NCI-H524 treated with DMSO at 0.1 percent for 48 hours (cell line): ENCODE data around the gene FBXL15.

Experiments
- DNase-seq: peaks from one replicate; lab custom pipeline; 2025; lab: John Stamatoyannopoulos, UW

FBXL15 gene

DNA sequence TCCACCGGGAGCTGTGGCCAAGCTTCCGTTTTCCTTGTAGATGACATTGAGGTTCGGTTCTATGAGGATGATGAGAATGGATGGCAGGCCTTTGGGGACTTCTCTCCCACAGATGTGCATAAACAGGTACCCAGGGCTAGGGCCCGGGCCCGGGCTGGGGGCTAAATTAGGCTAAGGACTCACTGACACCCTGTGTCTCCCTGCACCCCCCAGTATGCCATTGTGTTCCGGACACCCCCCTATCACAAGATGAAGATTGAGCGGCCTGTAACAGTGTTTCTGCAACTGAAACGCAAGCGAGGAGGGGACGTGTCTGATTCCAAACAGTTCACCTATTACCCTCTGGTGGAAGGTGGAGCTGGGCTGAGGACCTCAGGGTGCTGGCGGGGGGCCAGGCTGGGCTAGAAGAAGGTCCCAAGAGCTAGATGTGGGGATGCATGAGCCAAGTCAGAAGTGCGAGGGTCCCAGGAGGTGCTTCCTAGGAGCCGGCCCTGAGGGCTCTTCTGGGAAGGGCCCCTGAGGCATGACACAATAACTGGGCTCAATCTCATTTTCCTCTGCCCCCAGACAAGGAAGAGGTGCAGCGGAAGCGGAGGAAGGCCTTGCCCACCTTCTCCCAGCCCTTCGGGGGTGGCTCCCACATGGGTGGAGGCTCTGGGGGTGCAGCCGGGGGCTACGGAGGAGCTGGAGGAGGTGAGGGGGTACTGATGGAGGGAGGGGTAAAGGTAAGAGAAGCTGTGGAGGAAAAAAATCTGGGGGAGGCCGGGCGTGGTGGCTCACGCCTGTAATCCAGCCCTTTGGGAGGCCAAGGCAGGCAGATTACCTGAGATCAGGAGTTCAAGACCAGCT lies 22.2 kb upstream of the FBXL15 start:
- DNase-seq: no peak

DNA sequence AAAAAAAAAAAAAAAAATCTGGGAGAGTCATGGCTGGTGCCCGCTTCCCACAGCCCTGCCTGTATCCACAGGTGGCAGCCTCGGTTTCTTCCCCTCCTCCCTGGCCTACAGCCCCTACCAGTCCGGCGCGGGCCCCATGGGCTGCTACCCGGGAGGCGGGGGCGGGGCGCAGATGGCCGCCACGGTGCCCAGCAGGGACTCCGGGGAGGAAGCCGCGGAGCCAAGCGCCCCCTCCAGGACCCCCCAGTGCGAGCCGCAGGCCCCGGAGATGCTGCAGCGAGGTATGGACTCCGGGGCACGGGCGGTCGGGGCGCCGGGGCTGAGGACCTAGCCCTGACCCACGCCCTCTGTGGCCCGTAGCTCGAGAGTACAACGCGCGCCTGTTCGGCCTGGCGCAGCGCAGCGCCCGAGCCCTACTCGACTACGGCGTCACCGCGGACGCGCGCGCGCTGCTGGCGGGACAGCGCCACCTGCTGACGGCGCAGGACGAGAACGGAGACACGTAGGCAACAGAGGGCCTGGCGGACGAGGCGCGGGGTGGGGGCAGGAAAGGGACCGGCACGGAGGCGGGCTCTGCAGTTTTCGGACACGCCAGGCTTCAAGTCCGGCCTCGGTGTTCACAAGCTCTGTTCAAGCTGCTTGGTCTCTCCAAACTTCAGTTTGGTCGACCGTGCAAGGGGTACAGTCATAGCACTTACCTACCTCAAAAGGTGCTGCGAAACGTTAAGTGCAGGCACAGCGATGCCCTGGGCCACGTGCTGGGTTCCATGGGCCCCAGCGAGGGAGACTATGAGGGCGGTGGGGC lies 21.2 kb upstream of the FBXL15 start:
- no peak for DNase-seq

GRCh38 chr10:102400076-102400475 lies 20.6 kb upstream of the FBXL15 start:
- no peak for DNase-seq

- DNase-seq: no peak
Observed at GRCh38 chr10:102400598-102401341, 19.9 kb upstream of the FBXL15 start.

DNA sequence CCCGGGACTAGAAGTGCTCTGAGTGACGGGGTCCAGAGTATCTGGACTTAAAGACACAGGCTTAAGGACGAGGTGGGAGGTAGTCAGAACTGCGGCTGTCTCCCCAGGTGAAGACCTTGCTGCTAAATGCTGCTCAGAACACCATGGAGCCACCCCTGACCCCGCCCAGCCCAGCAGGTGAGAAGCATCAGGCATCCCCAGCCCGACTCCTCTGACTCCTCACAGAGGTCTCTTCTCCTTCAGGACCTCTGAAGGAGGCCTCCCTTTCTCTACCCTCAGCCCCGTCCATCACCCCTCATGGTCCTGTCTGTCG lies 19.3 kb upstream of the FBXL15 start:
- DNase-seq: no peak

DNA sequence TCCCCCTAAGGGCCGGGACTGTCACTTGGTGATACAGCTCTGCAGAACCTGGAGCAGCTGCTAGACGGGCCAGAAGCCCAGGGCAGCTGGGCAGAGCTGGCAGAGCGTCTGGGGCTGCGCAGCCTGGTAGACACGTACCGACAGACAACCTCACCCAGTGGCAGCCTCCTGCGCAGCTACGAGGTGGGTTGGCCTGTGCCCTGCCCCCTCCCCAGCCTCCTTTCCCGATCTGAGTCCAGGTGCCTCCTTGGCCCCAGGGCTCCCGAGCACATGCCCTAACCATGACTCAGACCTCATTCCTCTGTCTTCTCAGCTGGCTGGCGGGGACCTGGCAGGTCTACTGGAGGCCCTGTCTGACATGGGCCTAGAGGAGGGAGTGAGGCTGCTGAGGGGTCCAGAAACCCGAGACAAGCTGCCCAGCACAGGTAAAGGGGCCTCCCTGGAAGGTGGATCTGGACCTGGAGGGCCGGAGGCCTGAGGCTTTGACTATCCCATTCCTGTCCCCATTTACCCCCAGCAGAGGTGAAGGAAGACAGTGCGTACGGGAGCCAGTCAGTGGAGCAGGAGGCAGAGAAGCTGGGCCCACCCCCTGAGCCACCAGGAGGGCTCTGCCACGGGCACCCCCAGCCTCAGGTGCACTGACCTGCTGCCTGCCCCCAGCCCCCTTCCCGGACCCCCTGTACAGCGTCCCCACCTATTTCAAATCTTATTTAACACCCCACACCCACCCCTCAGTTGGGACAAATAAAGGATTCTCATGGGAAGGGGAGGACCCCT lies 18.7 kb upstream of the FBXL15 start:
- no peak for DNase-seq

DNA sequence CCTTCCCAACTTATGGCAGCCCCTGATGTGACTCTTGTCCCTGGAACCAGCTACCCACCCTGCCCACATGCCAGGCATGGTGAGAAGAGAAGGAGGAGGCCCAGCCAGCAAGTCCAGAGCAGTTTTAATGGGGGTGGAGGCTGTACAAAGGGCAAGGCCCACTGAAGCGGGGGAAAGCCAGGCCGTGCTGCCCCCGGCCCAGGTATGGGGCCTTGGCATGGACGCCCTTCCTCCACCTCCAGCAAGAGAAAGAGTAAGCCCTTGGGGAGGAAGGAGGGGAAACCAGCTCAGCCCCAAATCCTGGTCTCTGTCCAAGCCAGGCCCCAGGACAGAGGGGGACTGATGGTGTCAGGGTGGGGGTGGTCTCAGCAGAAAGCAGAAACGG lies 18.1 kb upstream of the FBXL15 start:
- no peak for DNase-seq

DNA sequence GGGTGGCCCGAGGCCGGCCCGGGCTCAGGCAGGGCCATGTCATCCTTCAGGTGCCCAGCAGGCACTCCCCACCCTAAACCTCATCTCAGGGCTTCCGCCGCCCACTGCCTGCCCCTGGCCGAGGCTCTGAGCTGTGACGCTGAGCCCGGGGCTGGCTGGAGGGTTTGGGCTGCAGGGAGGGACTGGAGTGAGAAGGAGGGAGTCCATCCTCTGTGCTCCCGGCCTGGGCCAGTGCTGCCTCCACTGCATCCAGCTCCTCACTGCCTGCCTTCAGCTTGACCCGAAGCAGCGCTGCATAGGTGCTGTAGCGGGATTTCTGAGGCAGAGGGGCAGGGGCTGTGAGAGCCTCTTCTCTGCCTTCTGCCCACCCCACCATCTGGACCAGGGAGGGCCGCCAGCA lies 17.5 kb upstream of the FBXL15 start:
- no peak for DNase-seq

DNA sequence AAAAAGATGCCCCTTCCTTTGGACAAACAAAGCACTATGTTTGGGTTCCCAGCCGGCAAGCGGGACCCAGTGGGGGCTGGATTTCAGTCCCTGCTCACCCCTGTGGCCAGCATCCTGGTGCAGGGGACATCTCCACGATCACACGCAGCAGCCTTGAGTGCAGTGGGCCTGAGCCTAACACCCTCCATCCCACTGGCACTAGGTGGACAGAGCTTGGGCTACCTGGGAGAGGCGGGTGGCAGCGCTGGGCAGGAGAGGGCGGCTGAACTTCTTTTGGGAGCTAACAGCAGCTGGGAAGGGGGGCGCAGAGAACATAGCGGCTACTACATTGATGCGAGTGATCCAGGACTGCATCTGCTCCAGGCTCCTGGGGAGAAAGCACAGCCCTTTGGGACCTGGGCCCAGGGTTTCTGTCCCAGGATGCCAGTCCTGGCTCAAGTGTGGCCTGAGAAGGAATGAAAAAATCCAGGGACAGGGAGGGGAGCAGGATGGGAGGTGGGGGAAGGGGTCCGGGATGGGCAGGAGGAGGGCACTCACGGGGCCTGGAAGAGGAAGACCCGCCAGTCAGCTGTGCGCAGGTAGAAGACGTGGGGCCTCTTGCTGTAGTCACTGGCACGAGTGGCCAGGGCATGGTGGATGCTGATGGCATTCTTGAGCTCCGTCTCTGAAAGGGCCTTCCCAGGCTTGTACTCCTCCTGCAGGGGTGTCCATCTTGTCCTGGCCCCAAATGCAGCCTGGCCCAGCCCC lies 16.1 kb upstream of the FBXL15 start:
- DNase-seq: no peak

GRCh38 chr10:102405108-102405571 lies 15.5 kb upstream of the FBXL15 start:
- DNase-seq: no peak

DNA sequence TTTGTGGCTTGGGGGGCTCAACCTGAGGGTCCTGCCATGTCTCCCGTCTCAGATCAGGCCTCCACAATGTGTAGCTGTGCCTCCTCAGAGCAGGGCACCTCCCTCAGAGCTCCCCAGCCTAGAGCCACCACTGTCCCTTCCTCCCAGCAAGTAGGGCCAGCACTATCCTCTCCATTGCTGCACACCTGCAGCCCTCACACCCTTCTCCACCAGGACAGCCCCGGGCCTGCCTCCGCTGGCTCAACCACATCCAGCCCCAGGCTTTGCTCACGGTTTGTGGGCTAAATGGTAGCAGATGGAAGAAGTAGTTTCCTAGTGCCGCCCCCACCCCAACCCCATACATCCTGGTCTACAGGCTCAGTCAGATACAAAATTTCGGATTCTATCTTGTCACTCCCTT lies 15.0 kb upstream of the FBXL15 start:
- DNase-seq: no peak

- no peak for DNase-seq
Observed at GRCh38 chr10:102406815-102407214, 13.8 kb upstream of the FBXL15 start.

DNA sequence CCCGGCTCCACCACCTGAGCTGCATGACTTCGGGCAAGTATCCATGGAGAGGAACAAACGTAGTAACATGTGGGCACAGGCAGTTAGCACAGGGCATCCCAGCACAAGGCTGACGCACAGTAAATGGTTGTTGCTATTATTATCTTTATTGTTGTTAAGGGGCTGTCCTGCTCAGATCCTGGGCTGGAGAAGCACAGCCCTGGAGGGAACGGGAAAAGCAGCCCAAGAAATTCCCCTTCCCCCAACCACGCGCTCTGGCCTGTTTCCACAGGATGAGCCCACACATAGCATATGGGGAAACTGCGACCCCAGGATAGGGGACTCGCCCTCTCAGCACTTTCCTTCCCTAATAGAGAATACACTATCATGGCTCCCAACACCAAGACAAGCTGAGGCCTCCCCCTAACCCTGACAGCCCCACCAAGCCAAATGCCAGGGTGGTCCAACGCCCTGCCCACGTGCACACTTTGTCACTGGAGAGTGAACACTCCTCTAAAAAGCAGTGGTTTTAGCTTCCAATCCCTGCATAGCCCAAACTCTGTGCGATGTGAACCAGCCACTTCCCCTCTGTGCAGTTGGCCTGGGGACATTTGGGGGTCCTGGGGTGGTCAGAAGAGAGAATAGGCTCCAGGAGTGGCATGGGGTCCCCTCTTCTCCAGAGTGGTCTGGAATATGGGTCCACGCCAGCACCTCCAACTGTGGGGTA lies 13.1 kb upstream of the FBXL15 start:
- no peak for DNase-seq

GRCh38 chr10:102408131-102408727 lies 12.4 kb upstream of the FBXL15 start:
- no peak for DNase-seq

GRCh38 chr10:102408728-102409603 lies 11.7 kb upstream of the FBXL15 start:
- DNase-seq: no peak

- no peak for DNase-seq
Observed at GRCh38 chr10:102409604-102410428, 10.8 kb upstream of the FBXL15 start.

GRCh38 chr10:102410429-102411073 lies 10.1 kb upstream of the FBXL15 start:
- no peak for DNase-seq
